GM12873 (cell line): ENCODE measurements around the gene MCOLN3.

Experiments used
- TF ChIP-seq, protein P1 (sequence below): IDR thresholded peaks from 2 replicates; pipeline ENCODE4 v1.5.1; 2012; ENCODE audit warnings: low read depth, mild to moderate bottlenecking, moderate library complexity, low read length, control low read depth; ENCODE audit not compliant: insufficient read depth; ENCODE audit errors: missing control alignments

Gene MCOLN3

DNA sequence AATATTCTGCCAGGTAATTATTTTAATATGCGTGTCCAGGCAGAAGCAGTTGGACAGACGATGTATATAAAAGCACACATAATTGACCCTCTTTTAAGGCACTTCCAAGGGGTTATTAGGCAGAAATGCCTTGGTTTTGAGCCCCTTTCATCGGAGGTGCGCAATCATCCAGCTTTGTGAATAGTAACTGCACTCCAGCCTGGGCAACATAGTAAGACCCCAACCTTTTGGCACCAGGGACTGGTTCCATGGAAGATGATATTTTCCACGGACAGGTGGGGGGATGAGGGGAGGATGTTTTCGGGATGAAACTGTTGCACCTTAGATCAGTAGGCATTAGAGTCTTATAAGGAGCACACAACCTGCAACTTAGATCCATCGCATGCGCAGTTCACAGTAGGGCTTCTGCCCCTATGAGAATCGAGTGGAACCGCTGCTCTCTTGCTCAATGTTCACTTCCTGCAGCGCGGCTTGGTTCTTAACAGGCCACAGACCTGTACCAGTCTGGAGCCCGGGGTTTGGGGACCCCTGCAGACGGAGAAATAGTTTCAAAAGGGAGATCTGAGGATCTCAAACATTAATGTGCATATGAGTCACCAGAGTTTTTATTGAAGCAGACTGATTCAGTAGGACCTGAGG is 49.5 kb downstream of the MCOLN3 start:
- TF ChIP-seq, protein P1, sequence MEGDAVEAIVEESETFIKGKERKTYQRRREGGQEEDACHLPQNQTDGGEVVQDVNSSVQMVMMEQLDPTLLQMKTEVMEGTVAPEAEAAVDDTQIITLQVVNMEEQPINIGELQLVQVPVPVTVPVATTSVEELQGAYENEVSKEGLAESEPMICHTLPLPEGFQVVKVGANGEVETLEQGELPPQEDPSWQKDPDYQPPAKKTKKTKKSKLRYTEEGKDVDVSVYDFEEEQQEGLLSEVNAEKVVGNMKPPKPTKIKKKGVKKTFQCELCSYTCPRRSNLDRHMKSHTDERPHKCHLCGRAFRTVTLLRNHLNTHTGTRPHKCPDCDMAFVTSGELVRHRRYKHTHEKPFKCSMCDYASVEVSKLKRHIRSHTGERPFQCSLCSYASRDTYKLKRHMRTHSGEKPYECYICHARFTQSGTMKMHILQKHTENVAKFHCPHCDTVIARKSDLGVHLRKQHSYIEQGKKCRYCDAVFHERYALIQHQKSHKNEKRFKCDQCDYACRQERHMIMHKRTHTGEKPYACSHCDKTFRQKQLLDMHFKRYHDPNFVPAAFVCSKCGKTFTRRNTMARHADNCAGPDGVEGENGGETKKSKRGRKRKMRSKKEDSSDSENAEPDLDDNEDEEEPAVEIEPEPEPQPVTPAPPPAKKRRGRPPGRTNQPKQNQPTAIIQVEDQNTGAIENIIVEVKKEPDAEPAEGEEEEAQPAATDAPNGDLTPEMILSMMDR = no peak

DNA sequence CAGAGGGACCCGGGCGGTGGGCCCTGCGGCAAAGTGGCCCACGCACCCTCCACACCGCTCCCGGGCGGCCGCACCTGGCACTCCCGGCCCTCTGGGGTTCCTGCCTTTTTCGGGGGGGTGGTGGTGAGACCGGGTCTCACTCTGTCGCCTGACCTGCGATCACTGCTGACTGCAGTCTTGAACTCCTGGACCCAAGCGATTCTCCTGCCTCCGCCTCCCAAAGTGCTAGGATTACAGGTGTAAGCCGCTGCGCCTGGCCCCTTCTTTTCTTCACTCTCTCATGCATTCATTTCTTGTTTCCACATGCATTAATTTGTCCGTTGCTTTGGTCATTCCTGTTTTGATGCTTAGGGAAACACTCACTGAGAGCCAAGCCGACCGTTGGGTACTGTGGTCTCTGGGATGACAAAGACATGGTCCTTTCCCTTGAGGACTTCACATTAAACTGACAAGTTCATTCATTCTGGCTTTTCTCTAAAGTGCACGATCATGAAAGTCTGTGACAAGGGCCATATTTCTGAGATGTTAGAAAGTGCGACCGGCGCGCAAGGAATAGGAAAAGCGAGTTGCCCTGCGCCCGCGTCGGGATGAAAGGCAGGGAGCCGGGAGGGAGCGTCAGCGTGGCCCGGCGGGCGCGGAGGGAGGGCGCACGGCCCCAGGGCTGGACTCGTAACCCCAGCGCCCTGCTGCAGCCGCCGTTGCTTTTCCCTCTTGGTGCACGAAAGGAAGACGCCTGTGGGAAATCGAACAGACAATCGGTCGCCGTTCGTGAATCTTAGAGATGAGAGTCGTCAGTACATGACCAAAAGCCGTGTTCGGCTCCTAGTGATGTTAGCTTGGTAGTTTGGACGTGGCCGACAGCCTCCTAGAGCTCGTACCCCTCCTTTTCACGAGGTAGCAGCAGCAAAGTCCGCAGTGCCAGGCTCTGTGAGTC is 50.4 kb downstream of the MCOLN3 start:
- TF ChIP-seq, protein P1 = no peak

DNA sequence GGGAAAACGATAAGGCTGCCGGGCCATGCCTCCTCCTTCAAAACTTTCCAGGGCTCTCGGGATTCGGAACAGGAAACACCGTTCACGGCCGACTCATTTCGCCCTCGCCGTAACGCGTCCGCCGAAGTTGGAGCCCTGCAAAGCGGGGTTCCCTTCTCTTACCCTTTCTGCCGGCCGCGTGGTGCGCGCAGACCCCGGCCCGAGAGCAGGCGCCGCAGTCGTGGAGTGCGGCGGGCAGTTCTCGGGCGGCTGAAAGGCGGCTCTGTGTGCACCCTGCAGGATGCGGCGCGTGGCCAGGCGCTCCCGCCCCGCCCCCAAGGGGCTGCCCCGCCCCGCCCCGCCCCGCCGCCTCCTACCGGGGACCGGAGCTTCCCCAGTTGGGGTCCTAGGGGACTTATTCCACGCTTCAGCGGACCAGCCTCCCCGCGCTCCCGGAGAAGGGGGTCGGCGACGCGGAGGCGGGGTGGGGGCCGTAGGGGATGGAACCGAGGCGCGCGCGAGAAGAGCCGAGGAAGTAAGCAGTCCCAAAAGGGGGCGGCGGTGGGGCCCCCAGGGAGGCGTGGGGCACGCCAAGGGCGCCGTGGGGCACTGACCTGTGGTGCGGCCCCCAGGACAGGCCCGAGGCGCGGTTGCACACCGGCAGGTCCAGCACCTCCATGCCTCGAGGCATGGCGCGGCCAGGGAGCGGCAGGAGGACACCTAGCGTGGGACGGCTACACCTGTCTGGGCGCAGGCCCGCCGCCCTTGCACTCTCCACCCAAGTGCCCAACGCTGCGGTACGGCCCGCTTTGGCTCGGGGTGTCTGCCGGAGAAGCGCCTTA is 51.2 kb downstream of the MCOLN3 start, which contains the start of gene MCOLN2:
TSS of gene MCOLN2 (minus strand) at position 268 of the 821 bp plus-strand sequence. CDS start at position 27, 241 bp downstream.
- TF ChIP-seq, protein P1 = peak; percentile 3

DNA sequence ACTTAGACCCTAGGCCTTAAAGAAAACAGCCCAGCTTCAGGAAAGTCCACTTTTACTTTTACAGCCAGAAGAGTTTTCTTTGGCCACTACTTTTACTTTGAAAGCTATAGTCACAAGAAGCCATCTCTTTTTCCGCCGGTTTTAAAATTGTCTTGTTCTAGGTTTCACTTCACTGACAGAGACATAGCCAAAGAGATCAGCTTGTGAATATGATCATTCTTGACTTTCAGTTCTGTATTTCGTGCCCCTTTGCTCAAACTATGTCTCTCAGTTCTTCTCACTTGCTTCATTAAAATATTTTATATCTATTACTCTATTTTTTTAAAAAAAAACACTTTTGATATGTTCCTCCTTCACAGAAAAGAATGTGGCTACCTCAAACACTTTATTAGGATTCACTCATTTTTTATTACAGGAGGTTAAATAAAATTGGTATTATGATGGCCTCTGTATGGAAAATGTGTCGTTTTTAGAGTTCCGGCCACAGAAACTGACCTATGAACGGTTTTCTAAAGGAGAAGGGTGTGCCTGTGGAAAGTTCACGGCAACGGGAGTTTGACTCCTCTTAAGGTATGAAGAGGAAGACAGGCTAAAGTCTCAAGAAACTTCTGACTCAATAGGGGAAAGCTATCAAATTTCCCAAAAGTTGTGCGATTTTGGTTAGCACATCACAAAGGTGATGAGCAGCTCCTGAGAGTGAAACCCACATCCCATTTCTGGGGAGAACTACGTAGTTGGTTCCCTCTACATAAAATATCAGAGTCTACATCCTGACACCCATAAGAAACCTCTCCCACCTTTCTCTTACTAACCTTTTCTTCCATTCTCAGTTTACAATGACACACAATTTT is 52.6 kb downstream of the MCOLN3 start:
- TF ChIP-seq, protein P1 = no peak

DNA sequence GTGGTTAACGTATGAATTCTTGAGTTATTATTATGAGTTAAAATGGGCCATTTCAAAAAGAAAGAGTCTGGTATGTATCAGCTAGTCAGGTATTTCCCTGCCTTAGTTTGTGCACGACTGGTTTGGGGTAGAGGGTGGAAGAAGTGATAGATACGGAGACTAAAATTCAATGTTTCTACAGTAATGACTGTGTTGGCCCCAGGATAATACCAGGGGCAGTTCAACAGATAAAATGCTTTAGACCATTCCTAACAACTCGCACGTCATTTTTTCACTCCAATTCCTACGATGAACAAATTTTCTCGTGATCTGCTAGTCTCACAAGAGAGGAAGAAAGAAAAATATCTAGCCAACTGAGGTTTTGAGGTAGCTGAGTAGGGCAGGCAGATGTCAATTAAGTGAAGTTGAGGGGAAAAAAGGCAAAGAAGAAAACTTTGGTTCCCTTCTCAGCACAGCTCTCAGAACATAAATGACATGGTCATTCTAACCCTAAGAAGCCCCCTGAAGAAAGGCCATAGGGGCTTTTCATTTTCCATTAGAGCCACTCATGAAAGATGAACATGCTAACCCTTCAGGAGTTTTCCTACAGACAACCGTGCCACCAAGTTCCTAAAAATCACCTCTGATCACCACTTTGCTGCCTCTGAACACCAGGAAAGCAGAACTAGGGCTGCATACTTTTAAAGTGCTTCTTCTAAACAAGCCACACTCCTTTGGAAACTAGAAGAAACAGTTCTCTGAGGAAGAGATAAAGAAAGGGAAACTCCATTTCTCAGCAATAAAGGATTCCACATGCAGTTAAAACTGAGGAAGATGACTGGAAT is 57.0 kb downstream of the MCOLN3 start:
- TF ChIP-seq, protein P1 = no peak

DNA sequence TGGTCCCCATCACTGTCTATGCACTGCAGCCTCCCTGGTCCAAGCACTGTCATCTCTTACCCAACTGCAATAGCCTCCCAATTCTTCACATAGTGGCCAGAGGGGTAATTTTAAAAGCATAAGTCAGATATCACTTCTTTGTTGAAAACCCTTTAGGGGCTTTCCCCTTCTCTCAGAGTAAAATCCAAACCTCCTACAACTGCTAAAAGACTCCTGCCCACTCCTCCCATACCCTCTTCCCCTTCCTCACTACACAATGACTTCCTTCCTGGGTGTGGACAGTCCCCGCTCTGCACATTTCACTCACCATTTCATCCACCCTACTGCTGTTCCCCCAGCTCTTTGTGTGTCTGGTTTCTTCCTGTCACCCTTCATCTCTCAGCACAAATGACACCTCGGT is 59.7 kb downstream of the MCOLN3 start:
- TF ChIP-seq, protein P1 = no peak
